IMR-90 (cell line): ENCODE results near the gene CANT1. TPM values are rescaled to one million over a fixed set of nuclear protein-coding genes. Genes with fewer than 3 reads are reported as not detected.

Source experiments
- ATAC-seq: fragments of 200-7000 bp; cut with Tn5 transposase; 2 replicates; pipeline ENCODE4 v1.9.1; 2020; ENCODE audit warnings: low read depth, mild to moderate bottlenecking, moderate library complexity
- BruUV-seq: library from RNA; stranded (reverse); fragments of 400-500 nt; replicated peaks from 2 replicates; lab custom pipeline; 2021; lab: Mats Ljungman, UMichigan
- CTCF ChIA-PET: fragments of 300-600 bp; formaldehyde crosslinking; extraction: SDS; loops from one replicate; lab custom pipeline; 2021; ENCODE audit warnings: antibody characterized with exemption; lab: Yijun Ruan, JAX
- POLR2A ChIA-PET: fragments of 300-600 bp; sonication (Branson Sonifier 250); formaldehyde crosslinking; loops from one replicate; lab custom pipeline; 2022; ENCODE audit warnings: antibody characterized with exemption; ENCODE audit not compliant: unreplicated experiment; lab: Charles Lee
- DNase-seq: peaks from one replicate; pipeline ENCODE4 v3.0.0; 2013
- H2AFZ ChIP-seq: replicated peaks from 2 replicates; pipeline ENCODE3; 2013; ENCODE audit warnings: low read length, mild to moderate bottlenecking; ENCODE audit not compliant: poor library complexity
- H2AK5ac ChIP-seq: 2 replicates; pipeline ENCODE4 v1.6.1; 2013; ENCODE audit warnings: low read depth, low read length, inconsistent platforms
- H2AK9ac ChIP-seq: replicated peaks from 2 replicates; pipeline ENCODE3; 2013; ENCODE audit warnings: mild to moderate bottlenecking, low read depth, low read length, moderate library complexity; ENCODE audit not compliant: poor library complexity
- H2BK120ac ChIP-seq: 2 replicates; pipeline ENCODE4 v1.6.1; 2013; ENCODE audit warnings: low read depth, low read length, inconsistent platforms
- H2BK15ac ChIP-seq: 3 replicates; pipeline ENCODE4 v1.6.1; 2013; ENCODE audit warnings: low read depth, low read length, inconsistent platforms
- H2BK20ac ChIP-seq: 2 replicates; pipeline ENCODE4 v1.6.1; 2013; ENCODE audit warnings: low read depth, mild to moderate bottlenecking, inconsistent platforms, low read length, moderate library complexity
- H2BK5ac ChIP-seq: 2 replicates; pipeline ENCODE4 v1.6.1; 2013; ENCODE audit warnings: mild to moderate bottlenecking, low read depth, low read length, inconsistent platforms; ENCODE audit not compliant: poor library complexity, severe bottlenecking
- H3K14ac ChIP-seq: replicated peaks from 2 replicates; pipeline ENCODE4 v1.6.1; 2013; ENCODE audit warnings: low read depth, low read length, inconsistent platforms
- H3K18ac ChIP-seq: 2 replicates; pipeline ENCODE4 v1.6.1; 2013; ENCODE audit warnings: low read depth, low read length, control low read depth
- H3K23ac ChIP-seq: 2 replicates; pipeline ENCODE4 v1.6.1; 2013; ENCODE audit warnings: low read depth, low read length, inconsistent platforms
- H3K27ac ChIP-seq: 2 replicates; pipeline ENCODE4 v1.5.1; 2013; ENCODE audit warnings: mild to moderate bottlenecking, control low read depth, low read length; ENCODE audit not compliant: insufficient read depth
- H3K27me3 ChIP-seq: 2 replicates; pipeline ENCODE4 v1.6.1; 2013; ENCODE audit warnings: low read length; ENCODE audit not compliant: control insufficient read depth, insufficient read depth
- H3K36me3 ChIP-seq: 2 replicates; pipeline ENCODE4 v1.6.1; 2013; ENCODE audit warnings: low read length, mixed read lengths; ENCODE audit not compliant: control insufficient read depth, insufficient read depth
- H3K4ac ChIP-seq: 2 replicates; pipeline ENCODE4 v1.6.1; 2013; ENCODE audit warnings: low read depth, low read length, inconsistent platforms
- H3K4me1 ChIP-seq: 2 replicates; pipeline ENCODE4 v1.6.1; 2013; ENCODE audit warnings: low read length, mixed read lengths; ENCODE audit not compliant: control insufficient read depth, insufficient read depth
- H3K4me2 ChIP-seq: 2 replicates; pipeline ENCODE4 v1.6.1; 2013; ENCODE audit warnings: low read depth, mild to moderate bottlenecking, control low read depth, low read length, moderate library complexity
- H3K4me3 ChIP-seq: 2 replicates; pipeline ENCODE4 v1.5.1; 2013; ENCODE audit warnings: low read depth, mild to moderate bottlenecking, control low read depth, low read length, moderate library complexity; ENCODE audit not compliant: insufficient read depth
- H3K56ac ChIP-seq: 2 replicates; pipeline ENCODE4 v1.6.1; 2013; ENCODE audit warnings: low read length, inconsistent platforms; ENCODE audit not compliant: insufficient read depth; ENCODE audit errors: extremely low read depth
- H3K79me1 ChIP-seq, 2 experiments: 2 replicates each; pipeline ENCODE4 v1.6.1; 2013; ENCODE audit warnings: low read length in 2 of 2, inconsistent platforms in 1 of 2, low read depth in 1 of 2
- H3K9ac ChIP-seq: 2 replicates; pipeline ENCODE4 v1.6.1; 2013; ENCODE audit warnings: low read depth, low read length, control low read depth
- H3K9me1 ChIP-seq: 2 replicates; pipeline ENCODE4 v1.6.1; 2013; ENCODE audit warnings: low read length, inconsistent platforms; ENCODE audit not compliant: insufficient read depth
- H3K9me3 ChIP-seq: 2 replicates; pipeline ENCODE4 v1.6.1; 2013; ENCODE audit warnings: low read length; ENCODE audit not compliant: control insufficient read depth, insufficient read depth
- H4K20me1 ChIP-seq: 2 replicates; pipeline ENCODE4 v1.6.1; 2013; ENCODE audit warnings: low read length, inconsistent platforms; ENCODE audit not compliant: insufficient read depth
- H4K5ac ChIP-seq: 2 replicates; pipeline ENCODE4 v1.6.1; 2013; ENCODE audit warnings: mild to moderate bottlenecking, low read depth, low read length, control low read depth
- H4K8ac ChIP-seq, 2 experiments: 2 replicates each; pipeline ENCODE4 v1.6.1; 2013; ENCODE audit warnings: low read depth in 2 of 2, low read length in 2 of 2, control low read depth in 1 of 2, inconsistent platforms in 1 of 2
- H4K91ac ChIP-seq: 2 replicates; pipeline ENCODE4 v1.6.1; 2013; ENCODE audit warnings: low read depth, low read length, inconsistent platforms; ENCODE audit not compliant: insufficient read depth
- RCOR1 ChIP-seq: IDR thresholded peaks from 2 replicates; pipeline ENCODE4 v1.6.1; 2012; ENCODE audit warnings: mild to moderate bottlenecking, low read length, improper control_type of control experiment; ENCODE audit not compliant: insufficient replicate concordance
- WGBS, 2 experiments: methylation state at CpG; one replicate each; pipeline versions ENCODE4 v1.1.5 to v1.1.7; 2013; ENCODE audit warnings: missing lambda C conversion rate in 2 of 2; ENCODE audit not compliant: insufficient read length in 1 of 2; ENCODE audit errors: extremely low coverage in 2 of 2; 5-methylcytosine and 5-hydroxymethylcytosine counted together
- dilution Hi-C: fragments of 300-500 bp; cut with HindIII; formaldehyde crosslinking; loops from one replicate; pipeline ENCODE4 v1.14.3; 2018; ENCODE audit warnings: low sequenced_read_pairs; ENCODE audit not compliant: unreplicated experiment
- in situ Hi-C: fragments of 300-500 bp; cut with MboI; formaldehyde crosslinking; loops from 3 replicates; pipeline ENCODE4 v1.14.3; 2019; ENCODE audit warnings: low sequenced_read_pairs, inconsistent platforms, mixed read lengths
- intact Hi-C: fragments of 100-400 bp; cut with micrococcal nuclease; formaldehyde crosslinking; loops from 2 replicates; pipeline ENCODE4 v1.10.0; 2022
- polyA plus RNA-seq, 3 experiments: library from polyadenylated mRNA; depleted of rRNA; stranded (reverse); fragments of >200 nt; gene quantifications; 2 replicates each; pipeline ENCODE4 v1.2.3, GENCODE V29; 2012; ENCODE audit warnings: low replicate concordance in 1 of 3
- total RNA-seq: library from RNA; depleted of rRNA; stranded (reverse); fragments of >200 nt; gene quantifications from 2 replicates; pipeline ENCODE4 v1.2.3, GENCODE V29; 2012

The CANT1 gene
- total and polyA plus RNA-seq, 2 of the 4 experiments (the other 2 are of a cell fraction) = 51.8 to 73.4 TPM

- no peak overlapping the region for H3K23ac ChIP-seq
- H3K27me3 ChIP-seq = no peaks in the 10 kb centered on the region; the same call in 1 of the 2 replicates
- no peak overlapping the region for H3K4ac ChIP-seq
- DNase-seq (no peak), ATAC-seq (no peak)
- no peaks in the 10 kb centered on the region for H3K4me1 ChIP-seq
- H4K5ac ChIP-seq = no peak overlapping the region
- no peak overlapping the region for H3K56ac ChIP-seq
- dilution Hi-C loops (no loop called here), intact Hi-C loops (no loop called here), in situ Hi-C loops (no loop called here)
- 0 out of 4 replicates have a peak, but pooled peaks cover 0 to 5% of the 10 kb centered on the region in 2 experiments for H3K79me1 ChIP-seq
- H3K9me3 ChIP-seq = no peaks in the 10 kb centered on the region
- H2BK20ac ChIP-seq = no peak overlapping the region
- H3K36me3 ChIP-seq = peaks cover 8% of the 10 kb centered on the region; the same call in 1 of the 2 replicates
- H3K9me1 ChIP-seq = peaks cover 8% of the 10 kb centered on the region
- no peak overlapping the region for H2AK9ac ChIP-seq
- CTCF ChIA-PET = interaction anchor here (3.1 kb wide), 1 partner anchor 25 kb away, joined by 19 read pairs; no protein-coding TSS in a partner anchor
- H3K27ac ChIP-seq = no peak overlapping the region
- no peak overlapping the region for H3K9ac ChIP-seq
- no peak overlapping the region for H4K8ac ChIP-seq
- no peak overlapping the region for H3K4me2 ChIP-seq
- H2BK120ac ChIP-seq = no peak overlapping the region
- H2BK15ac ChIP-seq = no peak overlapping the region
- H2AFZ ChIP-seq = no peak overlapping the region
- 88% methylated on average over 5 of the region's 11 CpGs; no CpG with 5 or more reads in 1 of the 2 experiments for WGBS, 2 experiments
- no peak overlapping the region for H2BK5ac ChIP-seq
- H3K18ac ChIP-seq = no peak overlapping the region
- BruUV-seq = no TSS peak
- POLR2A ChIA-PET = interaction anchor here (0.5 kb wide), 1 partner anchor 11 kb away, joined by 6 read pairs; no protein-coding TSS in a partner anchor
- no peak overlapping the region for H3K4me3 ChIP-seq
- H2AK5ac ChIP-seq = no peak overlapping the region
- no peaks in the 10 kb centered on the region; the same call in 1 of the 2 replicates for H4K20me1 ChIP-seq
- H3K14ac ChIP-seq = no peak overlapping the region
- no peak for TF ChIP-seq RCOR1
- no peak overlapping the region for H4K91ac ChIP-seq
Observed at GRCh38 chr17:79044462-79044861, 34.9 kb upstream of the CANT1 start.
